ENCODE results near the gene FTHL17.

Gene FTHL17

GRCh38 chrX:31071725-31072124 is at the start of gene FTHL17:
Gene FTHL17, minus strand, starts transcription at chrX:31072041. Its CDS starts 88 bp downstream, at chrX:31071953.
- no peak for DNase-seq (ENCODE audit: low read depth in 2 of 2)

DNA sequence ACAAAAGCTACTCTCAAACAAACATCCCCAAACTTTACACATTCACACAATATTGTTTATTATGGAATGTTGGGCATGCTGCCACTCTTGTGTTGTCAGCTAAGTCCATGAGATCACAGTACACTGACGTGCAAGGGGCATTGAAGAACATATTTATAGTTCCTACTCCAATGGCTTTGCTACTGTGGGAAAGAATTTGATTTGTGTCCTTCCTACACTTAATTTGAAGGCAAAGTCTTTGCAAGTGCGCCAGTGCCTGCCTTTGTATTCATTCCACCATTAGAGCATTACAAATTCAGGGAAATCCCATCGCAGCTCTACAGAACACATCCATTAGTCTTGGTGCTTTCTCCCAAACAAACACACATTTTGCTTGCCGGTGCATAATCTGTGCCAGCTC is 45.4 kb upstream of the FTHL17 start:
- DNase-seq (ENCODE audit: low read depth in 2 of 2), result no peak

DNA sequence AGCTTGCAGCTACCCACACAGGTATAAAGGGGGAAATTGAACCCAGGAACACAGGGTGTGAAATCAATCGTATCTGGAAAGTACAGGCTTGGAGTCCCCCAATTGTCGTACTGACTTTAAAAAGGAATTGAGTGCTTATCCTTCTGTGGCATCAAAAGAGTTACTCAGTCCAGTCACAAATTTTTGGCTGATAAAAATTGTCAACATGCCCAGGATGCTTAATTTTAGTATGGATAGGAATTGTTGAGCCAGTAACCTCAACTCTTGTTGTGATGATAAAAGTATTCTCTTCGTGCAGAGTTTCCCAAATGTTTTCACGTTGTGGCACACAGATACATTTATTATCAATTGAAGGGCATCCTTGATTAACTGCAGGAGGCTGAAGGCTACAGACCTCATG is 43.6 kb upstream of the FTHL17 start:
- no peak for DNase-seq (ENCODE audit: low read depth in 2 of 2)

DNA sequence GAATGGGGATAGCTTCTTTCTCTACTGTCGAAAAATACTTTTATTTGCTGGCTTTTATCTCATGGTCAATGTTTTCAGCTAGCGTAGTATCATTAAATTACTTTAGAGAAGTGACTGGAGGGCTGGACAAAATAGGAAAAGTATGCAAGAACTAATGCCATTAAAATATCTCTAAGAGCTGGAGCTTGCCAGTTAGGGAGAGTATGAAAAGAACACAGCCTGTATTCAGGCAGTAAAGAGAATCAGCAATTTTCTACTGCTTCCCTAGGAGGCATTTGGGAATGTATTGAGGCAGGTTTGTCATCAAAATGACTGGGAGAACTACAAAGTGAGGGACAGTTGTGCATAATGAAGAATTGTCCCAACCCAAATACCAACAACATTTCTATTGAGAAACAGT is 43.0 kb upstream of the FTHL17 start:
- no peak for DNase-seq (ENCODE audit: low read depth in 2 of 2)

GRCh38 chrX:31112226-31112999 is 40.6 kb upstream of the FTHL17 start:
- no peak for DNase-seq (ENCODE audit: low read depth in 2 of 2)

DNA sequence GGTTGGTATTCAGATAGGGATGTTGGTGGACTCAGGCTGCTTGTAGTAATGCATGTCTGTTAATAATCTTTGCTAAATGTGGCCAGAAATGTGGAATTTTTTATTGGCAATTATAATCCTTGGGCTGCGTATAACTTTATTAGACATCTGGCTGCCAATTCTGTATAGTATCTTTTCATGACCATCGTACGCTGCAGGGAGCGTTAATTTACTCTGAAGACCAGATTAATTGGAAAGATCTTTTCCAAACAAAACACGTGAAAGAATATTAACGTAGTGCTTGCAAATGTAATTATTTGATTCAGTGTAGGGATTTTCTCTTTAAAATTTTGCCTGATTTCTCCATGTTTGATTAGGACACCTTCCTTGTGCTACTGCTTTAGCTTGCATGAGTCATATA is 38.8 kb upstream of the FTHL17 start:
- no peak for DNase-seq (ENCODE audit: low read depth in 2 of 2)

GRCh38 chrX:31099536-31100090 is 27.8 kb upstream of the FTHL17 start:
- no peak for DNase-seq (ENCODE audit: low read depth in 2 of 2)

GRCh38 chrX:31098079-31098478 is 26.2 kb upstream of the FTHL17 start:
- no peak for DNase-seq (ENCODE audit: low read depth in 2 of 2)

DNA sequence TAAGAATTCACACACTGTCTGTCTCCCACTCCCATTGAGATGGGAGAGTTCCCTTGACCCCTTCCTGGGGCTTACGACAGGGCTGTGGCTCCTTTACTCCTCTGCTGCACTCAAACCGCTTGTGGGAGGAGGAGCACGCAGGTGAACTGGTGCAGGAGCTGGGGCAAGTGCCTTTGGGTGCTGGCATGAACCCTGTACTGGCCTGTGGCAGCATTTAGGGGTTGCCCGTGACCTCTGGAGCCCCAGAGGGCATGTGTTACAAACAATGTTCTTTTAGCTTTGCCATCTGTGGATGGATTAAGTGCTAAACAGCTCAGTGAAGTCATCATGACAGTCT is 21.8 kb upstream of the FTHL17 start:
- no peak for DNase-seq (ENCODE audit: low read depth in 2 of 2)

DNA sequence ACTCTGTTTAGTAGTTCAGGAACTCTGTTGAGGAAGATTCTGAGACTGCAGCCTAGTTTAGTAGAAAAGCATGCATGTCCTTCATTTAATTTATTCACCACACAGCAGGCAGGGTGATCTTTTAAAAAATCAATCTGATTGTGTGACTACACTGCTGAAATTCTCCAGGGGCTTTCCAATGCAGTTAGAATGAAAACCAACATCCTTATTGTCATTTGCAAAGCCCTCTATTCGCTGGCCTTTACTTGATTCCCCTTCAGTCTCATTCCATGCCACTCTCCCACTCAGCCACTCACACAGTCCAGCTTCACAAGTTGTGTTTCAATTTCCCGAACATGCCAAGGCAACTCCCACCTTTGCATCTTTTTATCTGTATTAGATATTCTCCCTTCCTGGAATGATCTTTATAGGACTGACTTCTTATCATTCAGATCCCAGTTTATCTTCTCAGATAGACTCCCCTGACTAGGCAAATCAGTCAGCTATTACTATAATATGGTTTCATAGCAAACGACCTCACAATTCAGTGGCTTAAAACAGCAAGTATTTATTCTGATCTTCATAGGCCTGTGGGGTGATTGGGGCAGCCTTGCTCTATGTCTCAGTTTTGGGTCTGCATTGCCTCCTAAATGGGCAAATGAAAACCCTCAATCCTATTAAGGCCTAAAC is 21.3 kb upstream of the FTHL17 start:
- no peak for DNase-seq (ENCODE audit: low read depth in 2 of 2)

GRCh38 chrX:31092476-31092875 is 20.6 kb upstream of the FTHL17 start:
- no peak for DNase-seq (ENCODE audit: low read depth in 2 of 2)

DNA sequence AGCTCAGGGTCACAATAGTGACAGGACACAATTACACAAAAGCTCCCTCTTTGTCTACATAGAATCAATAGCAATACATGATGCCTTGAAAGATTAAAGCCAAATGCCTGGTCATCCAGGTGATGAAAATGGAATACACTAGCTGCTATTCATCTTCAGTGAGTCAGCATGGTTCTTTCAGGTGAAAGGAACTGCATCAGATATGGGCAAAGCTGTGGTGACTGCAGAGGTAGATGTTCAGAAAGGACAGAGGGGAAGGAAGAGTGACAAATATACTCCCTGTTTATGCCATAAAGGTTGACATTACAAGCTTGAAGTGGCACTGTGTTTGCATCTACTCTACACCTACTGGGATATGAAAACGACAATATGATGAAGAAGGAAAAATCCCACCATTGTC is 20.0 kb upstream of the FTHL17 start:
- DNase-seq (ENCODE audit: low read depth in 2 of 2), result no peak

DNA sequence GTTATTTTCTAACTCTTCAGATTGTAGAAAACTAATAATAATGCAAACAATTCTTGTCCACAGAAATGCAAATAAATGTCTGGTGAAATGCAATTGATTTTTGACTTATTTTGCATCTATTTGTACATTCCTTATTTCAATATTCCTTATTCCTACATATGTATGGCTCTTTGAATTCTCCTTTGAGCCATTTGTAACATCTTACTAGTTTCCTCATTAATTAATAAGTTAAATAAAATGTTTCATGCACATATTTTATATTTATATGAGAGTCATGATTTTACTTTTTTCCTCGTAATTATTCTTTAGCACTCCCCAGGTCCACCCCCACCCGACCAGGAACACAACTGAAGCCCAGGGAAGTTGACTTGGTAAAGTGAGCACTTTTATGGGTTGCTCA is 2.7 kb upstream of the FTHL17 start:
- DNase-seq (ENCODE audit: low read depth in 2 of 2), result no peak

GRCh38 chrX:31071262-31071661 is 579 bp downstream of the FTHL17 start:
- no peak for DNase-seq (ENCODE audit: low read depth in 2 of 2)

GRCh38 chrX:31070057-31070468 is 1.8 kb downstream of the FTHL17 start:
- no peak for DNase-seq (ENCODE audit: low read depth in 2 of 2)

GRCh38 chrX:31063114-31063513 is 8.7 kb downstream of the FTHL17 start:
- DNase-seq (ENCODE audit: low read depth in 2 of 2), result no peak

DNA sequence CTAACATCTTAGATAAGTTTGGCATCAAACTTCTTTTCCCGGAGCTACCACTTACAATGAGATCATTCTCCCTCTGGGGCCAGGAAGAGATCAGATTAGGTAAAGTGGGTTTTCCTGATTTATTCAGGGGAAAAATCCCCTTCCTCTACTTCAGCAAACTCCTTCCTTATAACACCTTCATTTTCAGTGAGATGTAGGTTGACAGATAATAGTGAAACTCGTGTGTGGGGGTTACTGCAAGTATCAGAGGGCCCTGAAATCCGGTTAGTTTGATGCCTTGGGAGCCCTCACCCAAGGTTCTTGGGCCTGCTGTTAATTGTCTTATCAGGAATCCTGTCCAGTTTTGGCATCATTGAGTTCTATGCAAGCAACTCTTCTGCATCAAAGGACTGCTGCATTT is 10.8 kb downstream of the FTHL17 start:
- no peak for DNase-seq (ENCODE audit: low read depth in 2 of 2)

- DNase-seq (ENCODE audit: low read depth in 2 of 2), result no peak
Observed at GRCh38 chrX:31060016-31060415, 11.8 kb downstream of the FTHL17 start.

DNA sequence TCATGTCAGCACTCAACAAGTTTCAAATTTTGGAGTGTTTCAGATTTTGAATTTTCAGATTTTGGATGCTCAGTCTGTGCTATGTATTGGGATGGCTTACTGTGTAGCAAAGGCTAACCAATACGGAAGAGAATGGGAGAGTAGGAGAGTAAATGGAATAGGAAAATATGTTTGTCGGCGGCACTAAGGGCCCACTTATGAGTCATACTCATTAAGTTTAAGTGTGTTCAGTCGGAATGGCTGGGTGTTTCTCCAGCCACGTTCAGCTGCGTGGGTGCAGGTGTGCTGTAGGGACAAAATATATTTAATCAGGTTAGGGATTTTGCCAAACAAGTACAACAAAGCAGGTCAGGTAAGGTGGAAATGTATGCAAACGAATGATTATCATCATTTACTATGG is 13.6 kb downstream of the FTHL17 start:
- DNase-seq (ENCODE audit: low read depth in 2 of 2), result no peak

DNA sequence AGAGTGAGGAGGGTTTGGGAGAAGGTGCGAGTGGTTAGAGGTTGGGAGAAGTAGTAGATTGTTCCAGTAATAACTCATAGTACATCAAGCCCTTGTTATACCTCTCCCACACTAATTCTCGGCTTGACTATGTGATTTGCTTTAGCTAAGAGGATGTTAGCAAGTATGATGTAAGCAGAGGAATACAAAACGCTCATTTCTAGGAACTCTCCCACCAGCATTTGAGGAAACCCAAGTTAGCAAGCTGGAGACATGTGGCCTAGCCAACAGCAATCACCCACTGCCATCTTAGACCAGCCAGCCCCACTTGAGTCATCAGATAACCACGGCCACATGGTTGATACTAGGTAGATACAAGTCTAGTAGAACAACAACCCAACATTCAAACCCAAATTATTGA is 14.2 kb downstream of the FTHL17 start:
- no peak for DNase-seq (ENCODE audit: low read depth in 2 of 2)

- no peak for DNase-seq (ENCODE audit: low read depth in 2 of 2)
Observed at GRCh38 chrX:31057291-31057690, 14.6 kb downstream of the FTHL17 start.

GRCh38 chrX:31053621-31054020 is 18.2 kb downstream of the FTHL17 start:
- no peak for DNase-seq (ENCODE audit: low read depth in 2 of 2)

- no peak for DNase-seq (ENCODE audit: low read depth in 2 of 2)
Observed at GRCh38 chrX:31039327-31039711, 32.5 kb downstream of the FTHL17 start.

Measured in stimulated activated CD4-positive, alpha-beta T cell treated with anti-CD3 and anti-CD28 coated beads, Interleukin-1b, Interleukin-23, amount 100 ng/mL, for 4 hours (primary cell).